ENCODE data around the gene DNAH2. TPM values are rescaled to one million over a fixed set of nuclear protein-coding genes. Genes with fewer than 3 reads are reported as not detected.

Gene DNAH2
- total RNA-seq, 1 experiment from 2014 or later: 2.0 TPM

DNA sequence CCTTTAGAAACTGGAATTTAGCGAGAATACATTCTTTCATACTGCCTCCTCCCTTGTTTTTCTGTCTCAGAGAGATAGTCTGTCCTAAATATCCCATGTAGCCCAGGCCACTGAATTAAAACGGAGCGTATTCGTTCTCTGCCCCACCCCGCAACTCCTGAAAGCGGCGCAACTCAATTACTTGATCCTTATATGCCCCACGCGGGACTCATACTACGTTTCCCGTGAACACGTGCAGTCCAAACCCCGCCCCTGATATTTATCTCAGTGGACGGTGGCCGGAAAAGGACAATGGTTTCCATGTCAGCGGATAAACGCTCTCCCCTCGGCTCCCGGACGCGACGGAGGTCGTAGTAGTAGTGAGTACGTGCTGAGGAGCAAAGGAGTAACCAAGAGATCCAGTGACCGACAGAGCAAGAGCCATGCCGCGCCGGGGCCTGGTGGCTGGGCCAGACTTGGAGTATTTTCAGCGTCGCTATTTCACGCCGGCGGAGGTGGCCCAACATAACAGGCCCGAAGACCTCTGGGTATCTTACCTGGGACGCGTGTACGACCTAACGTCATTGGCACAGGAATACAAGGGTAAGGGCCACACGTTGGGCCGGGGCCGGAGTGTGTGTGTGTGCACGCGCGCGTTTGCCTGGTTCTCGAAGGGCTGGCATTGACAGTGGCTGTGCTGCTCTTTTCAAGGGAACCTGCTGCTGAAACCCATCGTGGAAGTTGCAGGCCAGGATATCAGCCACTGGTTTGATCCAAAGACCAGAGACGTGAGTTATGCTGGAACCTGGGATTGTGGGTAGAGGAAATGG lies 140.4 kb downstream of the DNAH2 start, which contains the start of gene CYB5D1:
CYB5D1 (plus strand) TSS at position 291 of the 809 bp plus-strand sequence; CDS start at position 423, 132 bp downstream.
- Histone ChIP-seq H3K9ac (ENCODE audit: low read length) (peak within 1 kb of the TSS; percentile 93), H2AFZ (ENCODE audit: low read depth, low read length, poor library complexity, severe bottlenecking) (peak within 1 kb of the TSS; percentile 59), H3K4me1 (ENCODE audit: control insufficient read depth in 1 of 2, insufficient read depth in 2 of 2, low read length in 2 of 2) (peaks cover 10 to 24% of the 10 kb centered on the region in 2 experiments; a peak in 3 of 4 replicates), H3K4me2 (ENCODE audit: low read length) (peak within 1 kb of the TSS; percentile 99), H3K4me3 (replicated peaks in 1 of 2; ENCODE audit: low read depth in 1 of 2, low read length in 2 of 2) (peak within 1 kb of the TSS; percentile 67 to 94), H3K27me3 (ENCODE audit: insufficient read depth, low read length) (no peaks in the 10 kb centered on the region), H3K79me2 (ENCODE audit: insufficient read depth, low read length) (peaks cover 42% of the 10 kb centered on the region), H3K9me3 (ENCODE audit: control insufficient read depth in 1 of 2, insufficient read depth in 1 of 2, low read depth in 1 of 2, low read length in 2 of 2) (no peaks in the 10 kb centered on the region), H4K20me1 (ENCODE audit: insufficient read depth) (no peaks in the 10 kb centered on the region), H3K9me2 (ENCODE audit: insufficient read depth) (no peaks in the 10 kb centered on the region), H3K27ac (ENCODE audit: low read depth, low read length) (peak within 1 kb of the TSS; percentile 92), H3K36me3 (ENCODE audit: control insufficient read depth in 1 of 2, insufficient read depth in 2 of 2, low read length in 2 of 2) (peaks cover 8 to 23% of the 10 kb centered on the region in 2 experiments; a peak in 3 of 4 replicates)
- ATAC-seq: peak; percentile 49
- ChIA-PET POLR2A (interaction anchor here (0.6 to 2.6 kb wide), 14 partner anchors 13 to 454 kb away, joined by 3 to 45 read pairs (median 4); partner anchors contain the start of genes CNTROB, TMEM256, TP53 and TRAPPC1), RAD21 (ENCODE audit: low non-redundant PET in 1 of 2, low total read pairs in 2 of 2, uncharacterized antibody in 2 of 2, unreplicated experiment in 2 of 2) (interaction anchor here (1.0 to 1.7 kb wide), 4 partner anchors 22 to 114 kb away, joined by 3 to 6 read pairs (median 5); no protein-coding TSS in a partner anchor), CTCF (interaction anchor here (0.9 to 1.5 kb wide), 11 partner anchors 13 to 183 kb away, joined by 3 to 12 read pairs (median 6); partner anchors contain the start of genes KDM6B and TP53)
- BruUV-seq (replicated peaks): no TSS peak
- intact Hi-C loops (cut with micrococcal nuclease): loop anchor here (1.0 to 2.0 kb wide), 2 partner anchors 23 to 29 kb away; partner anchors contain the start of gene KDM6B
- DNase-seq (ENCODE audit: low read depth, low spot score): peak; percentile 94
- TF ChIP-seq, protein P1, sequence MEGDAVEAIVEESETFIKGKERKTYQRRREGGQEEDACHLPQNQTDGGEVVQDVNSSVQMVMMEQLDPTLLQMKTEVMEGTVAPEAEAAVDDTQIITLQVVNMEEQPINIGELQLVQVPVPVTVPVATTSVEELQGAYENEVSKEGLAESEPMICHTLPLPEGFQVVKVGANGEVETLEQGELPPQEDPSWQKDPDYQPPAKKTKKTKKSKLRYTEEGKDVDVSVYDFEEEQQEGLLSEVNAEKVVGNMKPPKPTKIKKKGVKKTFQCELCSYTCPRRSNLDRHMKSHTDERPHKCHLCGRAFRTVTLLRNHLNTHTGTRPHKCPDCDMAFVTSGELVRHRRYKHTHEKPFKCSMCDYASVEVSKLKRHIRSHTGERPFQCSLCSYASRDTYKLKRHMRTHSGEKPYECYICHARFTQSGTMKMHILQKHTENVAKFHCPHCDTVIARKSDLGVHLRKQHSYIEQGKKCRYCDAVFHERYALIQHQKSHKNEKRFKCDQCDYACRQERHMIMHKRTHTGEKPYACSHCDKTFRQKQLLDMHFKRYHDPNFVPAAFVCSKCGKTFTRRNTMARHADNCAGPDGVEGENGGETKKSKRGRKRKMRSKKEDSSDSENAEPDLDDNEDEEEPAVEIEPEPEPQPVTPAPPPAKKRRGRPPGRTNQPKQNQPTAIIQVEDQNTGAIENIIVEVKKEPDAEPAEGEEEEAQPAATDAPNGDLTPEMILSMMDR (IDR thresholded peaks at IDR 0.05 in 2 of 3, conservative IDR thresholded peaks at IDR 0.05 in 1 of 3; ENCODE audit: borderline replicate concordance in 1 of 3, insufficient read depth in 1 of 3, low read depth in 2 of 3, low read length in 2 of 3): no peak
- TF ChIP-seq TCF7L2 (IDR thresholded peaks at IDR 0.05; ENCODE audit: borderline replicate concordance, extremely low read depth, insufficient read depth, insufficient read length) (no peak), EGR1 (IDR thresholded peaks at IDR 0.05; ENCODE audit: low read depth) (no peak), ELF1 (IDR thresholded peaks at IDR 0.05; ENCODE audit: borderline replicate concordance, low read depth) (no peak; the same call in 1 of the 2 replicates), ZBTB33 (IDR thresholded peaks at IDR 0.05; ENCODE audit: extremely low read depth, insufficient replicate concordance, low read length) (peak; percentile 88), EZH2 (IDR thresholded peaks at IDR 0.05) (no peak), RAD21 (IDR thresholded peaks at IDR 0.05; ENCODE audit: low read depth) (no peak), FOSL1 (IDR thresholded peaks at IDR 0.05; ENCODE audit: low read depth) (no peak), POLR2AphosphoS5 (IDR thresholded peaks at IDR 0.05; ENCODE audit: low read depth, low read length) (no peak; the same call in 1 of the 2 replicates), ZNF274 (IDR thresholded peaks at IDR 0.05; ENCODE audit: low read depth, low read length) (no peak), JUND (IDR thresholded peaks at IDR 0.05) (no peak), ZFX (IDR thresholded peaks at IDR 0.05) (peak; percentile 81), SIN3A (IDR thresholded peaks at IDR 0.05; ENCODE audit: low read depth) (peak; percentile 79), POLR2A (IDR thresholded peaks at IDR 0.05; ENCODE audit: borderline replicate concordance, extremely low read depth, insufficient read depth, insufficient read length) (peak; percentile 59), YY1 (IDR thresholded peaks at IDR 0.05; ENCODE audit: extremely low read depth, insufficient replicate concordance, low read depth, low read length) (peak; percentile 57), MAX (IDR thresholded peaks at IDR 0.05) (peak; percentile 87), EZH2phosphoT487 (IDR thresholded peaks at IDR 0.05; ENCODE audit: borderline replicate concordance) (no peak), CBX3 (IDR thresholded peaks at IDR 0.05; ENCODE audit: low read depth) (no peak), SRF (IDR thresholded peaks at IDR 0.05; ENCODE audit: low read depth) (no peak; the same call in 1 of the 2 replicates), SP1 (IDR thresholded peaks at IDR 0.05; ENCODE audit: low read depth) (peak; percentile 94), CEBPB (IDR thresholded peaks at IDR 0.05; ENCODE audit: low read depth) (no peak)
